ENCODE results near the gene SEMA4B.
"Not testable (repeated sequence)": the region's sequence is repeated elsewhere in the genome, so short reads cannot be mapped to it uniquely, and the experiment has no call there.

Gene SEMA4B, protein sequence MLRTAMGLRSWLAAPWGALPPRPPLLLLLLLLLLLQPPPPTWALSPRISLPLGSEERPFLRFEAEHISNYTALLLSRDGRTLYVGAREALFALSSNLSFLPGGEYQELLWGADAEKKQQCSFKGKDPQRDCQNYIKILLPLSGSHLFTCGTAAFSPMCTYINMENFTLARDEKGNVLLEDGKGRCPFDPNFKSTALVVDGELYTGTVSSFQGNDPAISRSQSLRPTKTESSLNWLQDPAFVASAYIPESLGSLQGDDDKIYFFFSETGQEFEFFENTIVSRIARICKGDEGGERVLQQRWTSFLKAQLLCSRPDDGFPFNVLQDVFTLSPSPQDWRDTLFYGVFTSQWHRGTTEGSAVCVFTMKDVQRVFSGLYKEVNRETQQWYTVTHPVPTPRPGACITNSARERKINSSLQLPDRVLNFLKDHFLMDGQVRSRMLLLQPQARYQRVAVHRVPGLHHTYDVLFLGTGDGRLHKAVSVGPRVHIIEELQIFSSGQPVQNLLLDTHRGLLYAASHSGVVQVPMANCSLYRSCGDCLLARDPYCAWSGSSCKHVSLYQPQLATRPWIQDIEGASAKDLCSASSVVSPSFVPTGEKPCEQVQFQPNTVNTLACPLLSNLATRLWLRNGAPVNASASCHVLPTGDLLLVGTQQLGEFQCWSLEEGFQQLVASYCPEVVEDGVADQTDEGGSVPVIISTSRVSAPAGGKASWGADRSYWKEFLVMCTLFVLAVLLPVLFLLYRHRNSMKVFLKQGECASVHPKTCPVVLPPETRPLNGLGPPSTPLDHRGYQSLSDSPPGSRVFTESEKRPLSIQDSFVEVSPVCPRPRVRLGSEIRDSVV

DNA sequence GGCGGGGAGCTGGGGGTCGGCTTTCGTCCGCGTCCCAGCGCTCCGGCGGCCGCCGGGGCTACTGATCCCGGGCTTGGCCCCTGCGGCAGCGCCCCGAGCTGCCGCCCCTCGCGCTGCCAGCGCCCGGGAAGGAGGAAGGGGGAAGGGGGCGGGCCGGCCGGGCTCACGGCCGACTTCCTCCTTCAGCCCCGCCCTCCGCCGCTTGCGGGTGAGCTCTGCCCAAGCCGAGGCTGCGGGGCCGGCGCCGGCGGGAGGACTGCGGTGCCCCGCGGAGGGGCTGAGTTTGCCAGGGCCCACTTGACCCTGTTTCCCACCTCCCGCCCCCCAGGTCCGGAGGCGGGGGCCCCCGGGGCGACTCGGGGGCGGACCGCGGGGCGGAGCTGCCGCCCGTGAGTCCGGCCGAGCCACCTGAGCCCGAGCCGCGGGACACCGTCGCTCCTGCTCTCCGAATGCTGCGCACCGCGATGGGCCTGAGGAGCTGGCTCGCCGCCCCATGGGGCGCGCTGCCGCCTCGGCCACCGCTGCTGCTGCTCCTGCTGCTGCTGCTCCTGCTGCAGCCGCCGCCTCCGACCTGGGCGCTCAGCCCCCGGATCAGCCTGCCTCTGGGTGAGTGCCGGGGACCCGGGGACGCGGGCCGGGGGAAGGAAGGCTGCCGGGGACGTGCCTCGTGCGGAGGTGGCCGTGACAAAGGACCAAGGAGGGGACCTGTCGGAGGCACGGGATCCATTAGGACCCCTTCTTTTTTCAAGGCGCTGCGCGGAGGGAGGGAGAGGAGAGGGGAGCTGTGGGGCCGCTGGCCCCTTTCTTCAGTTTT lies at the start of gene SEMA4B:
SEMA4B (plus strand) TSS at position 201 of the 814 bp plus-strand sequence; CDS start at position 450, 249 bp downstream.
- DNase-seq (ENCODE audit: low spot score): peak; percentile 99

DNA sequence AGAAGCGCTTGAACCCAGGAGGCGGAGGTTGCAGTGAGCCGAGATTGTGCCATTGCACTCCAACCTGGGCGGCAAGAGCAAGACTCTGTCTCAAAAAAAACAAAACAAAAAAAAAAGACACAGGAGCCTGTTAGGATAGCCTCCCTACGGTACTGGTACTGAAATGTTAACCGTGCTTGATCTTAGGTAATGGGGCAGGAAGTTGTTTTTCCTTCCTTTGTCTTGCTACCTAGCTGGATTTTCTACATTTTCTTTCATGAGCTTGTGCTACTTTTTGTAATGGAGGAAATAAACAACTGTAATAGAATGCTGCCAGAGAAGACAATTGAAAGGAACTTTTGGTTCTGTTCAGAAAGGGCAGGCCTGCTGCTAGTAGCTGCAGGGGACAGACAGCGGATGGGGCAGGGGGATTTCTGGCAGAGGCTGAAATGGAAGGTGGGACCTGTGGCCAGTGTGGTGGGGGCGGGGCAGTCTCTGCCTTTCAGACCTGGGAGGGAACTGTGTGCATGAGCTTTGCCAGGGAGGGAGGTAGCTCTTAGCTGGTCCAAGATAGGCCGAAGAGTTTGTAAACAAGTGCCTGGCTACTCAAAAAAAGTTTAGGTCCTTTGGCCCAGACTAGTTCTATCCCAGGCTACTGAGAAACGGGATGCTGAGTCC lies 49.0 kb upstream of the SEMA4B start:
- peak; percentile 82 for DNase-seq (ENCODE audit: low spot score)

DNA sequence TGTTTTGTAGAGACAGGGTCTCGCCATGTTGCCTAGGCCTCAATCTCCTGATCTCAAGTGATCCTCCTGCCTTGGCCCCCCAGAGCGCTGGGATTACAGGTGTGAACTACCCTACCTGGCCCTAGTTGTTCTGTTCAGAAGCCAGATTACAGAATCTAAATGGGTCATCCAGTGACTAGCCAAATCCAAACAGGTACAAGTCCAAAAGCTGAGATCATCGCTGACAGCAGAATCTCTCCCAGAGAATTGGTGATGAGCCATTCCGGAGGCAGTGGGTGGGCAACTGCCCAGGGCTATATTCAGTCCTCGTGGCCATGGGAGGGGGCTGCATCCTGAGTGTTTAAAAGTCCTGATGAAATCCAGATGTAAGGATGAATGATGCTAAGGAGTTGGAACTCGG lies 47.5 kb upstream of the SEMA4B start:
- no peak for DNase-seq (ENCODE audit: low spot score)

DNA sequence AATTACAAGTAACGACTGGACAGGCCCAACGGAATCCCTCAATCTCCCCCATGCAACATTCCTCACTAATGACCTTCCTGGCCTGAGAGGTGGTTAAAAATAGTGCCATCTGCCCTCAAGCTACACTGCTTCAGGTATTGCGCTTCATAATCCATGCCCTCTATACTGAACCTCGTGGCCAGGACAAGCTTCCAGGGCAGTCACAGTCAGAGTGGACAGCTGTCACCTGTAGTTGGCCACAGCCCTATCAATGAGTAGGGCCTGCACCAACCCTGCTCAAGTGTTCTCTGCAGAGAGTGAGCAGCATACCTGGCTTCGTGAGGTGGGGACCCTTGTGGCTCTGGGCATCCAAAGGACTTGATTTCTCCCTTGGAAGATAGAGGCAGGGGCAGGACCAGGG lies 46.9 kb upstream of the SEMA4B start:
- DNase-seq (ENCODE audit: low spot score): no peak

DNA sequence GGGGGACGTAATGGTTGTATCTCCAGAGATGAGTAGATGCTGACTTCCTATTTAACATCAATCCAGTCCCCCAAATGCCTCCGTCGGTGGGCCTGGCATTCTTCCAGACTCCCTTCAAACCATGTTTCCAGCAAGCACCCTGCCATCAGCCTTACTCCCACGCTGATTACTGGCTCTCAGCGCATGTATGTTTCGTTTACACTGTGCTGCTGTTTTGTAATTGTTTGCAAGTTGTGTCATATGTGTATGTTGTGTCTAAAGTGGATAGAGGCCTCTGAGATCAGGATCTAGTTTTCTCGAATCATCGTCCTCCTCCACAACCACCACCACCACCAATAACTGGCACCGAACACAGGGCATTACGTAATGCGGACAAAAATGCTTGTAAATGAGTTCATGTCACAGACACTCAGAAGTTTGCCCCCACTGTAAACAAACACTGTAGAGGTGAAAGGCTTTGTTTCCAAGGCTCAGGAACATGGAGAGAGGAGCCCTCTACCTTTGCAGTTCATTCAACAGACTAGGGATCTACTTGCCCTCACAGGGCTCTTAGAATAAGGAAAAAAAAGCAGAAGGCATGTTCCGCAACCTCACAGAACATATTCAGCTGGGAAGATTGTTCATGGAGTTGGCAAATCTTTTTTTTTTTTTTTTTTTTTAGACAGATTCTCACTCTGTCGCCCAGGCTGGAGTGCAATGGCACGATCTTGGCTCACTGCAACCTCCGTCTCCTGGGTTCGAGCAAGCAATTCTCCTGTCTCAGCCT lies 46.1 kb upstream of the SEMA4B start:
- no peak for DNase-seq (ENCODE audit: low spot score)

DNA sequence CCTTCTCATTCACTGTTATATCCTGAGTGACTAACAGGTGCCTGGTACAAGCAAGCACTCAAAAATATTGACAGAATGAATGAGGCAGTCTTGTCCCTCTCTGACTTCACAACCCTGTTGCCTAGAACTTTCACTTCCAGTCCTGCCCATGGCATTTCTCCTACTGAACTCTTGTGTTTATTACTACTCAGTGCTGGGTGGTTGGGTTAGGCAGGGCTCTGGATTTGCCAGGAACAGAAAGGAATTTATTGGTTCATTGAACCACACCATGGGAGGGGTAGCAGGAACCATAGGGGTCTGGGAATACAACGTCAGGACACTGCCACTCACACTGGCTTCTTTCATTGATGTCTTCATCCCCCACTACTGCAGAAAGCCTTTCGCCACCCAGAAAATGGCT lies 41.9 kb upstream of the SEMA4B start:
- DNase-seq (ENCODE audit: low spot score): no peak

DNA sequence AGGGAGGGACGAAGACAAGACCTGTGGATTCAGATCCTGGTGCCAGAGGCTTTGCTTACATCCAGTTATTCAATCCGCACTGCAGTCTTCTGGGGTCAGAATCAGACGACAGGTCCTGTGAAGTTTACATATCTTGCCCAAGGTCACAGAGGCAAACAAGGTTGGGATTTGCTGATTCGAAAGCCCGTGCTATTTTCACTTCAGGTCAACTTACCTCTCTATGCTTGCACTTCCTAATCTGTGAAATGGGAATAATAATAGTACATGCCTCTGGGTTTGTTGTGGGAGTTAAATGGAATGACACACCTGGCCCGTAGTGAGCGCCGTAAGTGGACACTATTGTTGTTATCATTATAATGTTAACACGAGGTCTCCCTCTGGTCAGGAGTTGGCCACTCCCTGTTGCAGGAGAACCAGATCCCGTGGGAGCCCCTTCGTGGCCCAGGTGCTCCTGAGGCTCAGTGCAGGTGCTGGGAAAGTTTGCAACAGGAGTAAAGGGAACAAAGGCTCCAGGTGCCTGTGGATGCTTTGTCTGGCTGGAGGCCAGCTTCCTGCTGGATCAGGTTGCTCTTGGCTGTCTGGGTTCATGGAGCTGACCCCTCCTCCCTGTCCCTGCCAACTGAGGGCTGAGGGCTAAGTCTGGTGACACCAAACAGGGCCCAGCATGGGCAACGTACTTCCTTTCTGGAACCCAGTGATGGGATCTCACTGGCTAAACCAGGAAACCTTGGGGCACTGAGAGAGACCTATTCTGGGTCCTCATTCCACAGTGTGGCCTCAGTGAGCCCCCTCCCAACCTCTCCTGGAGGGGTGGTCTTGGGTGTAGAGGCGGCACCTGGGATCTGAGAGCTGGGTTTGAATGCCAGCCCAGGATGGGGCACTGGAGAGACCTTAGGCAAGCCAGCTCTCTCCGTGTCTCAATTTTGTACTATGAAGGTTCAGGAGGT lies 40.1 kb upstream of the SEMA4B start:
- DNase-seq (ENCODE audit: low spot score): peak; percentile 72

DNA sequence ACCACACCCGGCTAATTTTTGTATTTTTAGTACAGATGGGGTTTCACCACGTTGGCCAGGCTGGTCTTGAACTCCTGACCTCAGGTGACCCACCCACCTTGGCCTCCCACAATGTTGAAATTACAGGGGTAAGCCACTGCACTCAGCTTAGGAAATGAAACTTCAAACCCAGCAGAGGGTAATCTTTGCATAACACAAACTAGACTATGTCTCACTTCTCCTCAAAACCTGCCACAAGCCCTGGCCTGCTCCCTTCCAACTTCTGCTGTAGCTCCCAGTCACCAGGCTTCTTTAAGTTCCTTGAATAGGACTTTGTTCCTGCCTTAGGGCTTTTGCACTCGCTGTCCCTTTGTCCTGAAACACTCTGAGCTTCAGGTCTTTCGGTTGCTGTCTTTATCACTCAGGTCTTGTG lies 39.2 kb upstream of the SEMA4B start:
- no peak for DNase-seq (ENCODE audit: low spot score)

DNA sequence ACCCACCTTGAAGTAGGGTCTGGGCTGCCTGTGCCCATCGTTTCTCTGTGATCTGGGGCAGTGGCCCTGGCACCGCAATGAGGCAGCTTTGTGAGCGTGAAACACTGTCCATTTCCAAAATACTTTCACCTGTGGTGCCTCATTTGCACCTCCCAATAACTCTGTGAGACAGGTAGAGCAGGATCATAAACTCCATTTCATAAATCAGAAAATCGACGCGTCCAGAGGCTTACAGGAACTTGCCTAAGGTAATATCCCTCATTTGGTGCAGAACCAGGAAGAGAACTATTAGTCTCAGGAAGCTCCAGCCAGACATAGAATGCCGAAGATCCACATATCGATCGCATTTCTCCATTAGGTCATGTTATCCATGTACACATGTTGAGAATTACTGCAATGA lies 38.2 kb upstream of the SEMA4B start:
- no peak for DNase-seq (ENCODE audit: low spot score)

DNA sequence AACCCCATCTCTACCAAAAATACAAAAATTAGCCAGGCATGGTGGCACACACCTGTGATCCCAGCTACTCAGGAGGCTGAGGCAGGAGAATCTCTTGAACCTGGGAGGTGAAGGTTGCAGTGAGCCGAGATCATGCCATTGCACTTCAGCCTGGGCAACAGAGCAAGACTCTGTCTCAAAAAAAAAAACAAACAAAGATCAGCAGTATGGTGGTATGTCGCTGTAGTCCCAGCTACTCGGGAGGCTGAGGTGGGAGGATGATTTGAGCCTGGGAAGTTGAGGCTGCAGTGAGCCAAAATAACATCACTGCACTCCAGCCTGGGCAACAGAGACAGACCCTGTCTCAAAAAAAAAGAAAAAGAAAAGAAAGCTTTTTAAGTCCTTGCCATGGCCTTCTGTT lies 36.9 kb upstream of the SEMA4B start:
- not testable (repeated sequence) for DNase-seq (ENCODE audit: low spot score)

DNA sequence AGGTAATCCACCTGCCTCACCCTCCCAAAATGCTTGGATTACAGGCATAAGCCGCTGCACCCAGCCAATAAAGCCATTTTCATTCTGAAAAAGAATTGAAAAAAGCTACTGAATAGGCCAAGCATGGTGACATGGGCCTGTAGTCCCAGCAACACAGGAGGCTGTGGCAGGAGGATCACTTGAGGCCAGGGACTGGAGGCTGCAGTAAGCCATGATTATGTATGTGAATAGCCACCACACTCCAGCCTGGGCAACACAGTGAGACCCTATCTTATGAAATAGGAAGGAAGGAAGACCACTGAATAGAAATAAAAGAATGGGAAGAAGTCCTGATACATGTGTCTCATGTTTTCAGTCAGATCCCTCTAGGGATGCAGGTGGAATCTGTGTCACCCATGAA lies 36.0 kb upstream of the SEMA4B start:
- DNase-seq (ENCODE audit: low spot score): no peak

DNA sequence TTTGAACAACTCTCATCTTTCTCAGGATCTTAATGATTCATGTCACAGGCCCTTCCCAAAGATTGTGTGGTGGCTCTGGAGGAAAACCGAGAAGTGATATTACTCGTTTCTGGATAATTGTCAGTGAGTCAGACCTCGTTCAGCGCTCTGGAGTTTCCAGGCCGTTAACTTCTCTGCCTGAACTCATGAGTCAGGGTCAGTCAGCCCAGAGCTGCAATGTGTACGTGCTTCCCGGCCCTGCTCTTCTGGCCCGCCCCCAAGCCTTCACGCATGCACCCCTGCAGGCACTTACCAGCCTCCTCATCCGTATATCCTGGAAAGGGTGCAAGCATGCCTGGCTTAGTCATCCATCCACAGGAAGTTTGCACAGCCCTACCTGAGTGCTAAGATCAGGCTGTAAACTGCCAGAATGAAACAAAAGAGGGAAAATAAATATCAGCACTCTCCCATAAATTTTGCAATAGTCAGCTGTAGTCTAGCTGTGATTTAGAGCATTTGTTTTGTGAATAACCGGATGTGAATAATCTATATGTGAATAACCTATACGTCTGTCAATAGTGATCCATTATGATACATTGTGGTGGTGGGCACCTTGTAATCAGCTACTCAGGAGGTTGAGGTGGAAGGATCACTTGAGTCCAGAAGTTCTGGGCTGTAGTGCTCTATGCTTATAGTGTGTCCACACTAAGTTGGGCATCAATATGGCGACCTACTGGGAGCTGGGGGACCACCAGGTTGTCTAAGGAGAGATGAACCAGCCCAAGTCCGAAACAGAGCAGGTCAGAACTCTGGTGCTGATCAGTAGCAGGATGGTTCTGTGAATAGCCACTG lies 35.3 kb upstream of the SEMA4B start:
- DNase-seq (ENCODE audit: low spot score): peak; percentile 50

DNA sequence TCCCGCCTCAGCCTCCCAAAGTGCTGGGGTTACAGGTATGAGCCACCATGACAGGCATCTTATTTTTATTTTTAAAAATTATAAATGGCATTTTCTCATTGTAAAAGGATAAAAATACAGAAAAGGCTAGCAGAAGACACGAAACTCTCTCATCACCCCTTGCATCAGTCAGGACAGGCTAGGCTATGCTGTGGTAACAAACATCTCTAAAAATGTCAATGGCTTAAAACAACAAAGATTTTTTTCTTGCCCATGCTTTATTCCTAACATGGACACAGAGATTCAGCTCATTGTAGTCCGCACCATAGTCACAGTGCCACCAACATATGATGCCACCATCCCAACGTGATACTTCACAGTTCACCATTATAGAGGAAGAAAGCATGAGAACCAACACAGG lies 34.0 kb upstream of the SEMA4B start:
- DNase-seq (ENCODE audit: low spot score): no peak

DNA sequence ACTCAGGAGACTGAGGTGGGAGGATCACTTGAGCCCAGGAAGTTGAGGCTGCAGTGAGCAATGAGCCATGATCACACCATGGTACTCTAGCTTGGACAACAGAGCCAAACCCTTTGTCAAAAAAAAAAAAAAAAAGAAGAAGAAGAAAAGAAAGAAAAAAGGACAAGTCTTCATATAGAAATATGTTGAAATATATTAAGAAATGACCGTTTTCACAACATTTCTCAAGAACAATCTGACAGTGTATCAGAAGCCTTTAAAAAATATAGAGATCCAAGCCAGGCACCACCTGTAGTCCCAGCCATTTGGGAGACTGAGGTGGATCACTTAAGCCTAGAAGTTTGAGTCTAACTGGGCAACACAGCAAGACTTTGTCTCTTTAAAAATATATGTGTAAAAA lies 29.5 kb upstream of the SEMA4B start:
- DNase-seq (ENCODE audit: low spot score): no peak

DNA sequence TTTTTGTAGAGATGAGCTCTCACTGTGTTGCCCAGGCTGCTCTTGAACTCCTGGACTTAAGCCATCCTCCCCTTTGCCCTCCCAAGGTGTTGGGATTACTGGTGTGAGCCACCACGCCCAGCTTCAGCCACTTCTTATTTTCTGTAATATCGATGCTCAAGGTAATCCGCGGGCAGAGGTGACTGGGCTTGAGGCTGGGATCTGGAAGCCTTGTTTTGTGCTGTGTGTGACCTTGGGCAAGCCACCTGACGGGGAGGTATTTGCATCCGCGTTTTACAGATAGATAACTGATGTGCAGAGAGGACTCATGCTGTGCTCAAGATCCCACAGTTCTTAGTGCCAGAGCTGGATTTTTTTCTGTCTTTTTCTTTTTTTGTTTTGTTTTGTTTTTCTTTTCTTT lies 27.8 kb upstream of the SEMA4B start:
- no peak for DNase-seq (ENCODE audit: low spot score)

DNA sequence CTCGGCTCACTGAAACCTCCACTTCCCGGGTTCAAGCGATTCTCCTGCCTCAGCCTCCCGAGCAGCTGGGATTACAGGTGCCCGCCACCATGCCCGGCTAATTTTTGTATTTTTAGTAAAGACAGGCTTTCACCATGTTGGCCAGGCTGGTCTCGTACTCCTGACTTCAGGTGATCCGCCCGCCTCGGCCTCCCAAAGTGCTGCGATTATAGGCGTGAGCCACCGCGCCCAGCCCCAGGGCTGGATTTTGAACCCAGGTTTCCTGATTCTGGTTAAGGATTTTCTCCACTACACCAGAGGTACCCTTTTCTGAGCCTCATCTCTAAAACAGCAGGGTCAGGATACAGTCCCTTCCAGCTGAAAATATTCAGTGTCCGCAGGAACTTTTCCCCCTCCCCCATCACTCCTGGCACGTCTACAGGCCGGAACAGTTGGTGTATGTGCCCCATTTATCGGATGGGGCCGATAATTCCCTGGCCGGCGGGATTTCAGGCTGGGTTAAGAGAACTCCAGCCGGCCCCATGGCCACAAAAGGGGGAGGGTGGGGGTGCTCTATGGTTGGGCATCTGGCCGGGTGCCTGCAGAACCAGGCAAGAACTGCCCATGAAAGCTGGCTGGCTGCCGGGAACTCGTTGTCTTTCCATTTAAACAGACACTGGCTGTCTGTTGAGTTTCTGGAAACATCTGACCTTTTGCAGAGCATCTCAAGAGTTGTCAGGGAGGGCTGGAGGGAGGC lies 26.8 kb upstream of the SEMA4B start:
- DNase-seq (ENCODE audit: low spot score): no peak

DNA sequence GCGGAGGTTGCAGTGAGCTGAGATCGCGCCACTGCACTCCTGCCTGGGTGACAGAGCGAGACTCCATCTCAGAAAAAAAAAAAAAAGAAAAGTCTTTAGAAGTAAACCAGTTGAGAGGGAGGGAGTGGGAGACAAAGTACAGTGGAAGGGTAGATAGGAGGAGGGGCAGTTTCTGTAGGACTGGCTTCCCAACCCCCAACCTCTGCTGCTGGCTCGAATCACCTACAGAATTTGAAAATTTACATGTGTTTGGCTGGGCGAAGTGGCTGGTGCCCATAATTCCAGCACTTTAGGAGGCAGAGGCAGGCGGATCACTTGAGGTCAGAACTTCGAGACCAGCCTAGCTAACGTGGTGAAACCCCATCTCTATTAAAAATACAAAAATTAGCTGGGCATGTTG lies 24.1 kb upstream of the SEMA4B start:
- DNase-seq (ENCODE audit: low spot score): no peak

All from iPS-NIHi11 (cell line).